ENCODE results near the gene PGM2L1. TPM values are rescaled to one million over a fixed set of nuclear protein-coding genes. Genes with fewer than 3 reads are reported as not detected.
A peak's percentile ranks its signal among the peaks of the same experiment; 100 is the strongest.
"Not testable (repeated sequence)": the region's sequence is repeated elsewhere in the genome, so short reads cannot be mapped to it uniquely, and the experiment has no call there.

Gene PGM2L1
- total and polyA plus RNA-seq, 2 of the 4 experiments (the other 2 are of a cell fraction) = 0.72 to 1.8 TPM

DNA sequence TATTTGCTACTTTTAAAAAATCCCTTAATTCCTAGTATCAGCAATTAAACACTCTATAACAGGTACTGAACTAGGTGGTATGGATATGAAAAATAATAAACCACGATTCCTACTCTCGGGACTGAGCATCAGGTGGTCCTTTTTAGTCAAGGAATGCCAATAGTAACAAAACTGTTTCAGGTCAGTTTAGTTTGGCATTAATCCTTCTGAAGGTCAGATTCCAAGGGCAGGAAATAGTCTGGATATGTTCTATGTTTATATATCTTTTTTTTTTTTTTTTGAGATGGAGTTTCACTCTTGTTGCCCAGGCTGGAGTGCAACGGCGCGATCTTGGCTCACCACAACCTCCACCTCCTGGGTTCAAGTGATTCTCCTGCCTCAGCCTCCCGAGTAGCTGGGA, 67.2 kb downstream of the PGM2L1 start:
- intact Hi-C loops (cut with micrococcal nuclease); H2BK5ac ChIP-seq (ENCODE audit: low read depth, low read length, poor library complexity, severe bottlenecking); H3K36me3 ChIP-seq (ENCODE audit: control insufficient read depth, insufficient read depth, low read length); H3K18ac ChIP-seq (ENCODE audit: low read depth, low read length); H2BK15ac ChIP-seq (ENCODE audit: low read depth, low read length); H3K27ac ChIP-seq (ENCODE audit: insufficient read depth, low read length); H3K9me3 ChIP-seq (ENCODE audit: control insufficient read depth, insufficient read depth, low read length); POLR2A ChIA-PET (ENCODE audit: unreplicated experiment); H3K23ac ChIP-seq (ENCODE audit: low read depth, low read length); BruUV-seq (replicated peaks); CTCF ChIA-PET; H3K56ac ChIP-seq (ENCODE audit: extremely low read depth, insufficient read depth, low read length); DNase-seq; H4K5ac ChIP-seq (ENCODE audit: low read depth, low read length); H4K91ac ChIP-seq (ENCODE audit: insufficient read depth, low read depth, low read length); H3K9ac ChIP-seq (ENCODE audit: low read depth, low read length); H3K79me1 ChIP-seq (ENCODE audit: low read depth in 1 of 2, low read length in 2 of 2); H2AFZ ChIP-seq (replicated peaks; ENCODE audit: low read length, poor library complexity); H4K20me1 ChIP-seq (ENCODE audit: insufficient read depth, low read length); H2BK120ac ChIP-seq (ENCODE audit: low read depth, low read length); ATAC-seq (ENCODE audit: low read depth); H3K4me2 ChIP-seq (ENCODE audit: low read depth, low read length); H3K4me3 ChIP-seq (ENCODE audit: insufficient read depth, low read depth, low read length); H3K27me3 ChIP-seq (ENCODE audit: control insufficient read depth, insufficient read depth, low read length); dilution Hi-C loops (cut with HindIII; ENCODE audit: low sequenced_read_pairs, unreplicated experiment); H2AK5ac ChIP-seq (ENCODE audit: low read depth, low read length); in situ Hi-C loops (cut with MboI; ENCODE audit: low sequenced_read_pairs); H4K8ac ChIP-seq (ENCODE audit: low read depth in 2 of 2, low read length in 2 of 2); H2AK9ac ChIP-seq (replicated peaks; ENCODE audit: low read depth, low read length, poor library complexity); H3K14ac ChIP-seq (replicated peaks; ENCODE audit: low read depth, low read length): not testable (repeated sequence)
- H3K4me1 ChIP-seq (ENCODE audit: control insufficient read depth, insufficient read depth, low read length) = peaks cover 15% of the 10 kb centered on the region
- peak overlapping the region; percentile 88; the same call in 1 of the 2 replicates for H2BK20ac ChIP-seq (ENCODE audit: low read depth, low read length)
- peak overlapping the region; percentile 35; the same call in 1 of the 2 replicates for H3K4ac ChIP-seq (ENCODE audit: low read depth, low read length)
- peaks cover 12% of the 10 kb centered on the region; the same call in 1 of the 2 replicates for H3K9me1 ChIP-seq (ENCODE audit: insufficient read depth, low read length)
- no CpG with 5 or more reads among the region's 6 CpGs for WGBS, 2 experiments (ENCODE audit: extremely low coverage in 2 of 2, insufficient read length in 1 of 2)
